CD4-positive, alpha-beta T cell treated with Interleukin-4 for 1 hour (primary cell): ENCODE data around the gene IL1RAPL1.
"Not testable (repeated sequence)": the region's sequence is repeated elsewhere in the genome, so short reads cannot be mapped to it uniquely, and the experiment has no call there.

Experiments
- DNase-seq, 2 donors: peaks; one replicate each; pipeline ENCODE4 v3.0.0-alpha.2; 2020 to 2022

The IL1RAPL1 gene

DNA sequence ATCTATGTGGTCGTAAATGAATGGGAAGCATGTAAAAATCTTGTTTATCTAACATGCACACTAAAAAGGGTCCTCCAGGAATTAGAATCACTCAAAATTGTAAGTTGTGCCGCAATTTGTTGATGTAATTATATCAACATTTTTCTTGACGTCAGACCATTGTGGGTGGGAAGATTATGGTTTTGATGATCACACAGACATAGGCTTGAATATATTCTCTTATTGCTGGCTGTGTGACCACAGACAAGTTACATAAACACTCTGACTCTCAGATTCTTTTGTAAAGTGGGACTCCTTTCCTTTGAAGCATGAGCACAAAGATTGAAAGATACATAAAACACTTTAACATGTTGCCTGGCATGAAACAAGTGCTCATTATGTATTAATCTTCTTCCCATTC, 51.5 kb downstream of the IL1RAPL1 start:
- no peak for DNase-seq

- DNase-seq = no peak
Measured at GRCh38 chrX:28639451-28639850, 52.2 kb downstream of the IL1RAPL1 start.

DNA sequence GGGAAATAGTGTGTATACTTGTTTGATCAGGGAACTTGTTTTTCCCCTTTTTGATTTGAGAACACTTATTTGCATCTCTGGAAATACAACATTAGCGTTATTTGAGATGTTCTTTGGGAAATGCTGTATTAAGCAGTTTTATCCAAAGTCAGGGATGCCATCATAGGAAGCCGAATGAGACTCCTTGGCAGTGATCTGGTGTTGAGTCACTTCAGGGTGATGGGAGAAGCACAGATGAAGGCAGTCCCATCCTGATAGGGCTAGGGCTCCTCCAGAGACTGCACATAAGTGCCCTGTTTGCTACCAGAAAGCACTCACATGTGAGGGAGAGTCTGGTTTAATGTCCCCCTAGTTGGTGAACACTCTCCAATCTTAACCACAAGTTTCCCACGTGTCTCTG, 62.3 kb downstream of the IL1RAPL1 start:
- no peak for DNase-seq

GRCh38 chrX:28651186-28651585, 63.9 kb downstream of the IL1RAPL1 start:
- DNase-seq = no peak

GRCh38 chrX:28659269-28659668, 72.0 kb downstream of the IL1RAPL1 start:
- DNase-seq = no peak

- no peak for DNase-seq
Measured at GRCh38 chrX:28665778-28666177, 78.5 kb downstream of the IL1RAPL1 start.

DNA sequence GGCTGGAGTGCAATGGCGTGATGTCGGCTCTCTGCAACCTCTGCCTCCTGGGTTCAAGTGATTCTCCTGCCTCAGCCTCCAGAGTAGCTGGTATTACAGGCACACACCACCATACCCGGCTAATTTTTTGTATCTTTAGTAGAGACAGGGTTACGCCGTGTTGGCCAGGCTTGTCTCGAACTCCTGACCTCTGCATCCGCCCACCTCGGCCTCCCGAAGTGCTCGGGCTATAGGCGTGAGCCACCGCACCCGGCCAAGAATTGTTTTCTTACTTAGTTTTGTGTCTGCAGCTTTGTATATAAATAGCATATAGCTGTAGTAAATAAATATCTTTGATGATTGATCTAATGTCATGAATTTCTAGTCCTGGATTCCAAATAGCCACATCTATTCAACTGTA, 81.1 kb downstream of the IL1RAPL1 start:
- no peak for DNase-seq

GRCh38 chrX:28668957-28669356, 81.7 kb downstream of the IL1RAPL1 start:
- DNase-seq = no peak

DNA sequence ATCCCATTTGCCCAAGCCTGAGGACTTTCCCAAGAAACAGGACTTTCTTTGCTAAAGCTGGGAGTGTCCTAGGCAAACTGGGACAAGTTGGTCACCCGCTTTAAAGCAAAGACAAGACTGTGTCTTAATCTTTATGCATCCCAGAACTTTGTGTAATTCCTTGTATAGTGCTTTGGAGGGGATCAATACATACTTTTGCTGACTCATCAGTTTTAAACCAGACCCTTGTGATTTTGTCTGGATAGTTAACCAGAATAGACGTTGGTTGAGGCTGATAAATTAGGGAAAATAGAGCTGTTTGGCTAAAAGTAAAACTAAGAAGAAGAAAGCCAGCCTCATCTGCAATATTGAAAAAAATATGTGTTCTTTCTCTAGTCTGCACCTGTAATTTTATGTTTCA, 82.8 kb downstream of the IL1RAPL1 start:
- no peak for DNase-seq

DNA sequence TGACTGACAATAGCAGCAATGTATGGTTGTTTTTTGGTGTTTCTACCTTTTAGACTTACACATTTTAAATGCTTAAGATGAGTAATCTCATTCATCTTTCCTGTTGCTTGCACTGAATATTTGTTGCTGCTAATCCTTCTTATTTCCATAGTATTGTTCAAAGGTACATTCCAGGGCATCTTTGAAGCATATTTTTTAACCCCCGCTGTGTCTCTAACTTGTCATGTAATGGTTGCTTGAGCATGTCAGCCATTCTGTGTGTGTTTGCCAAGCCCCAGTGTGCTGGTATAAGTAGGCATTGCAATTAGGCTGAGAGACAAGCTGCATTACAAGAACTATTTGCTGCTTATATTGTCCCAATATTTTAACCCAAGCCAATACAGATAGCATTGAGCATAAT, 87.9 kb downstream of the IL1RAPL1 start:
- DNase-seq = no peak

GRCh38 chrX:28693101-28693500, 105.9 kb downstream of the IL1RAPL1 start:
- no peak for DNase-seq

- DNase-seq = no peak
Measured at GRCh38 chrX:28697732-28698131, 110.5 kb downstream of the IL1RAPL1 start.

DNA sequence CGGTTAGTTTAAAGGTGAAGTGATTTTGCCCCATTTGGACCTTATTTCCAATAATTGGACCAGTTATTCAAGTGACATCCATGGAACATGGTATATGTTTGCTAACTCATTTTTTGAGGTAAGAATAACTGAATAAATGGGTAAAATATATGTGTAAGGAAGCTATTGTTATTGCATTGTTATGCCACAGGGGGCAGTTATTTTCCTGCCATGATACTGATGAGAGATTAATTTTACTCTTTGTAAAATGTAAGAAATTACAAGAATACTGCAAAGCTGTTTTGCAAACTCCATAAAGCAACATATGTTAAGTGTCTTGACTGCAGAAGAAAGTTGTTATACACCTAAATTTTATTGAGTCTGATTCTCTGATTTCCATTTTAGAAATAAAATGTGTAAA, 114.0 kb downstream of the IL1RAPL1 start:
- no peak for DNase-seq

DNA sequence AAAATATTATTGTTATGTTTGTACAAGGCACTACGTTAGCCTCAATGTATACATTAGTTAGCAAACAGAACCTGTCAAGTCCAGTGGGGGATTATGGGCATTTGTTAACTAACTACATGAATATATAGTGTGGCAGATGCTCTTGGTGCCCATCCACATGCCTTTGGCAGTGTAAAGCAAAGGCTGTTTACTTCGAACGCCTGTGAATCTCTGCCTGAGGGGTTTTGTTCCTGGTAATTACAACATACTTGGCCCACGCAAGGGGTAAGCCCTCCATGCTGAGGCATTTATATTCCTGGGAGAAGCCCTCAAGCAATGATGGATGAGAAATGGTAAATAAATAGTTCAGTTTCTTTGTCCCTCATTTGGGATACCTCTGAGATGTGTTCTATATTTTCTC, 119.7 kb downstream of the IL1RAPL1 start:
- DNase-seq = no peak

DNA sequence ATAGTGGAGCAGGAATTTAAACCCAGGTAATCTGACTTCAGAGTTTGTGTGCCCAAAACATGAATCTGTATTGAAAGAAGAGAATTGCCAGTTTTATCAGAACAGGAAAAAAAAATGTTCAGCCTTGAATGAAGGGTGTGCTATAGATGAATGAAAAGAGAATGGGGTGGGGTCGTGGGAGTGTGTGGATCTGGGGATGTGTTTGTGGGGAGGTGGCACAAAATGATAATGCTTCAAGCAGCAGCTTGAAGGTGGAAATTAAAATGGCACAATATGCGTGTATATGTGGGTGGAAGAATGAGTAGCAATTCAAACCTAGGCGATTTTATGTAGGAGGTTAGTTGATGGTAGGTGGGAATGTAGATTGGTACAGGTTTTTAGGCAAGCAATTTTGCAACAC, 122.2 kb downstream of the IL1RAPL1 start:
- no peak for DNase-seq

DNA sequence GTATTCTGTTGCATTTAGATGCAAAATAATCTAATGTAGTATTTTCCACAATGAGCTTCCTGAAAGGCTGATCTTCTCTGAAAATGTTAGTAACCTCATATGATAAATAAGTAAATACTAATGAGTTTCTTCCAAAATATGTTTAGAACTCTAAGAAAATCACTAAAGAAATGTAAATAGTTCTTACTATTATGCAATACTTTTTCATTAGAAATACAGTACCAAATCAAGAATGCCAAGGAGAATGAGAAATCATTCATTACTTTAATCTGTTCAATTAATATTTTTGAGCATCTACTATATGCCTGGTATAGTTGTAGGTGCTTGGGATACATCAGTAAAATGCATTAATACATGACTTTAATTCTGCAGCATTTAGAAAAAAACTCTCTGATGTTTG, 130.6 kb downstream of the IL1RAPL1 start:
- no peak for DNase-seq

DNA sequence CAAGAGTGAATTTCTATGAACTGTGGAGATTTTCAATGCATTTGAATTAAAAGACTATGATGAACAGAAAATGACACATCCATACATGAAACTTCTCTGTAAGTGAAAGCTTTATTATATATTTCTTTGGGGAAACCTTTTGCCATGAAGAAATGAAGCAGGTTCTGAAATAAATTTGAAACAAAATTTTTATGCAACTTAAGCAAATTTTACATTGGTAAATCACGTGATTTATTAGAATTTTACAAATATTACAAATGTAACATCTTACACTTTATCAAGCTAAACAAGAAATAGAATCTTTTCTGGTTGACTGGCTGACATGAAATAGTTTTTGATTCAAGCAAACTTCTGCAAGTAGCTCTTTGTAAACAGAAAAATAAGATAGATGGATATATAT, 131.2 kb downstream of the IL1RAPL1 start:
- DNase-seq = no peak

- DNase-seq = no peak
Measured at GRCh38 chrX:28719620-28720019, 132.4 kb downstream of the IL1RAPL1 start.

DNA sequence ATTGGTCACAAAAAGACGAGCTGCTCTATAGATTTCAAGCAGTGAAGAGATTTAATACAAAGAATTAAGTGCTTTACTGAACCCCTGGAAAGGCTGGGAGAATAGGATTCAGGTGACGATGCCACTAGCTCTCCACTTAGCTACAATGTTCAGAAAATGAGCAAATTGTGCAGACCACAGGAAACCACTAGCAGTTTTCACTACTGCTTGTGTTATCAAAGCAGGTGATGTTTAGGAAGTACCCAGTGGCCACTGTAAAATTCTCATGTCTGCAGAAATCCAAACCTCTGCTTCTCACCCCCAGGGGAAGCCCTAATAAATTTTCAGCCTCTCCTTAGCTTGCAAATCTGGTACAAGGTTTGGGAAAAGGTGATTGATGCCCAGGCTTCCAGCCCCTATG, 165.1 kb downstream of the IL1RAPL1 start:
- DNase-seq = no peak

GRCh38 chrX:28756175-28756574, 168.9 kb downstream of the IL1RAPL1 start:
- DNase-seq = no peak

GRCh38 chrX:28756647-28757046, 169.4 kb downstream of the IL1RAPL1 start:
- DNase-seq = no peak

GRCh38 chrX:28757290-28757689, 170.0 kb downstream of the IL1RAPL1 start:
- DNase-seq = no peak

GRCh38 chrX:28766561-28766960, 179.3 kb downstream of the IL1RAPL1 start:
- not testable (repeated sequence) for DNase-seq

- DNase-seq = no peak
Measured at GRCh38 chrX:28773807-28774206, 186.6 kb downstream of the IL1RAPL1 start.

GRCh38 chrX:28787206-28787605, 200.0 kb downstream of the IL1RAPL1 start:
- no peak for DNase-seq

DNA sequence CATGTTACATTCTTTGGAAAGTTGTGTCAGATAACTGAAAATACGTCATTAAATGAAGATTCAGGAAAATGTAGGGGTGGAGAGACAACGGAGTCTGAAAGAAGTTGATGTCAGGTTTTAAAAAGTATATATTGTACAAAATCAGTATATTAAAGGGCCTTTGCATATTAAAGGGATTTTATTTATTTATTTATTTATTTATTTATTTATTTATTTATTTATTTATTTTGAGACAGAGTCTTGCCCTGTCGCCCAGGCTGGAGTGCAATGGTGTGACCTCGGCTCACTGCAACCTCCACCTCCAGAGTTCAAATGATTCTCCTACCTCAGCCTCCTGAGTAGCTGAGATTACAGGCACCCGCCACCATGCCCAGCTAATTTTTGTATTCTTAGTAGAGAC, 213.4 kb downstream of the IL1RAPL1 start:
- DNase-seq = not testable (repeated sequence)
